Neural cell (in vitro differentiated cells): ENCODE data around the gene OLFM1.

ENCODE experiments used
- CTCF ChIP-seq: fragments of 450-650 bp; IDR thresholded peaks from 2 replicates; pipeline ENCODE4 v1.5.1; 2014; ENCODE audit warnings: antibody characterized with exemption, mild to moderate bottlenecking, moderate library complexity; ENCODE audit not compliant: poor library complexity, severe bottlenecking
- EP300 ChIP-seq: fragments of 450-650 bp; conservative IDR thresholded peaks from 2 replicates; pipeline ENCODE4 v1.6.1; 2014; ENCODE audit warnings: antibody characterized with exemption, mild to moderate bottlenecking, moderate library complexity; ENCODE audit not compliant: poor library complexity, severe bottlenecking
- EZH2 ChIP-seq: fragments of 200-600, 300-800 bp; shearing (Covaris generic), sonication (generic); IDR thresholded peaks from 2 replicates; pipeline ENCODE4 v1.6.1; 2014; ENCODE audit warnings: antibody characterized with exemption, low read length, borderline replicate concordance, mild to moderate bottlenecking; ENCODE audit not compliant: insufficient read depth, poor library complexity, severe bottlenecking
- MXI1 ChIP-seq: fragments of 450-650 bp; conservative IDR thresholded peaks from 2 replicates; pipeline ENCODE4 v1.6.1; 2014; ENCODE audit warnings: antibody characterized with exemption, mild to moderate bottlenecking; ENCODE audit not compliant: poor library complexity, severe bottlenecking
- POLR2AphosphoS5 ChIP-seq: IDR thresholded peaks from 2 replicates; pipeline ENCODE4 v1.6.1; 2012
- RAD21 ChIP-seq: fragments of 450-650 bp; conservative IDR thresholded peaks from 2 replicates; pipeline ENCODE4 v1.6.1; 2014; ENCODE audit warnings: antibody characterized with exemption, mild to moderate bottlenecking, moderate library complexity
- REST ChIP-seq: IDR thresholded peaks from 2 replicates; pipeline ENCODE4 v1.6.1; 2012; ENCODE audit warnings: borderline replicate concordance
- TAF1 ChIP-seq: IDR thresholded peaks from 2 replicates; pipeline ENCODE4 v1.6.1; 2012; ENCODE audit warnings: low read depth

- TF ChIP-seq MXI1 (no peak), CTCF (no peak), EP300 (no peak), POLR2AphosphoS5 (no peak), EZH2 (no peak), REST (no peak), TAF1 (no peak), RAD21 (no peak)
These were observed 14.3 kb upstream of the OLFM1 start for GRCh38 chr9:135073081-135073740.
